IMR-90 (cell line): Measurements from ENCODE around the gene RAD51B. TPM values are rescaled to one million over a fixed set of nuclear protein-coding genes. Genes with fewer than 3 reads are reported as not detected.

Experiments
- ATAC-seq: fragments of 200-7000 bp; cut with Tn5 transposase; 2 replicates; pipeline ENCODE4 v1.9.1; 2020; ENCODE audit warnings: low read depth, mild to moderate bottlenecking, moderate library complexity
- BruUV-seq: library from RNA; stranded (reverse); fragments of 400-500 nt; replicated peaks from 2 replicates; lab custom pipeline; 2021; lab: Mats Ljungman, UMichigan
- CTCF ChIA-PET: fragments of 300-600 bp; formaldehyde crosslinking; extraction: SDS; loops from one replicate; lab custom pipeline; 2021; ENCODE audit warnings: antibody characterized with exemption; lab: Yijun Ruan, JAX
- POLR2A ChIA-PET: fragments of 300-600 bp; sonication (Branson Sonifier 250); formaldehyde crosslinking; loops from one replicate; lab custom pipeline; 2022; ENCODE audit warnings: antibody characterized with exemption; ENCODE audit not compliant: unreplicated experiment; lab: Charles Lee
- DNase-seq: peaks from one replicate; pipeline ENCODE4 v3.0.0; 2013
- H2AFZ ChIP-seq: replicated peaks from 2 replicates; pipeline ENCODE3; 2013; ENCODE audit warnings: low read length, mild to moderate bottlenecking; ENCODE audit not compliant: poor library complexity
- H2AK5ac ChIP-seq: 2 replicates; pipeline ENCODE4 v1.6.1; 2013; ENCODE audit warnings: low read depth, low read length, inconsistent platforms
- H2AK9ac ChIP-seq: replicated peaks from 2 replicates; pipeline ENCODE3; 2013; ENCODE audit warnings: mild to moderate bottlenecking, low read depth, low read length, moderate library complexity; ENCODE audit not compliant: poor library complexity
- H2BK120ac ChIP-seq: 2 replicates; pipeline ENCODE4 v1.6.1; 2013; ENCODE audit warnings: low read depth, low read length, inconsistent platforms
- H2BK15ac ChIP-seq: 3 replicates; pipeline ENCODE4 v1.6.1; 2013; ENCODE audit warnings: low read depth, low read length, inconsistent platforms
- H2BK20ac ChIP-seq: 2 replicates; pipeline ENCODE4 v1.6.1; 2013; ENCODE audit warnings: low read depth, mild to moderate bottlenecking, inconsistent platforms, low read length, moderate library complexity
- H2BK5ac ChIP-seq: 2 replicates; pipeline ENCODE4 v1.6.1; 2013; ENCODE audit warnings: mild to moderate bottlenecking, low read depth, low read length, inconsistent platforms; ENCODE audit not compliant: poor library complexity, severe bottlenecking
- H3K14ac ChIP-seq: replicated peaks from 2 replicates; pipeline ENCODE4 v1.6.1; 2013; ENCODE audit warnings: low read depth, low read length, inconsistent platforms
- H3K18ac ChIP-seq: 2 replicates; pipeline ENCODE4 v1.6.1; 2013; ENCODE audit warnings: low read depth, low read length, control low read depth
- H3K23ac ChIP-seq: 2 replicates; pipeline ENCODE4 v1.6.1; 2013; ENCODE audit warnings: low read depth, low read length, inconsistent platforms
- H3K27ac ChIP-seq: 2 replicates; pipeline ENCODE4 v1.5.1; 2013; ENCODE audit warnings: mild to moderate bottlenecking, control low read depth, low read length; ENCODE audit not compliant: insufficient read depth
- H3K27me3 ChIP-seq: 2 replicates; pipeline ENCODE4 v1.6.1; 2013; ENCODE audit warnings: low read length; ENCODE audit not compliant: control insufficient read depth, insufficient read depth
- H3K36me3 ChIP-seq: 2 replicates; pipeline ENCODE4 v1.6.1; 2013; ENCODE audit warnings: low read length, mixed read lengths; ENCODE audit not compliant: control insufficient read depth, insufficient read depth
- H3K4ac ChIP-seq: 2 replicates; pipeline ENCODE4 v1.6.1; 2013; ENCODE audit warnings: low read depth, low read length, inconsistent platforms
- H3K4me1 ChIP-seq: 2 replicates; pipeline ENCODE4 v1.6.1; 2013; ENCODE audit warnings: low read length, mixed read lengths; ENCODE audit not compliant: control insufficient read depth, insufficient read depth
- H3K4me2 ChIP-seq: 2 replicates; pipeline ENCODE4 v1.6.1; 2013; ENCODE audit warnings: low read depth, mild to moderate bottlenecking, control low read depth, low read length, moderate library complexity
- H3K4me3 ChIP-seq: 2 replicates; pipeline ENCODE4 v1.5.1; 2013; ENCODE audit warnings: low read depth, mild to moderate bottlenecking, control low read depth, low read length, moderate library complexity; ENCODE audit not compliant: insufficient read depth
- H3K56ac ChIP-seq: 2 replicates; pipeline ENCODE4 v1.6.1; 2013; ENCODE audit warnings: low read length, inconsistent platforms; ENCODE audit not compliant: insufficient read depth; ENCODE audit errors: extremely low read depth
- H3K79me1 ChIP-seq, 2 experiments: 2 replicates each; pipeline ENCODE4 v1.6.1; 2013; ENCODE audit warnings: low read length in 2 of 2, inconsistent platforms in 1 of 2, low read depth in 1 of 2
- H3K9ac ChIP-seq: 2 replicates; pipeline ENCODE4 v1.6.1; 2013; ENCODE audit warnings: low read depth, low read length, control low read depth
- H3K9me1 ChIP-seq: 2 replicates; pipeline ENCODE4 v1.6.1; 2013; ENCODE audit warnings: low read length, inconsistent platforms; ENCODE audit not compliant: insufficient read depth
- H3K9me3 ChIP-seq: 2 replicates; pipeline ENCODE4 v1.6.1; 2013; ENCODE audit warnings: low read length; ENCODE audit not compliant: control insufficient read depth, insufficient read depth
- H4K20me1 ChIP-seq: 2 replicates; pipeline ENCODE4 v1.6.1; 2013; ENCODE audit warnings: low read length, inconsistent platforms; ENCODE audit not compliant: insufficient read depth
- H4K5ac ChIP-seq: 2 replicates; pipeline ENCODE4 v1.6.1; 2013; ENCODE audit warnings: mild to moderate bottlenecking, low read depth, low read length, control low read depth
- H4K8ac ChIP-seq, 2 experiments: 2 replicates each; pipeline ENCODE4 v1.6.1; 2013; ENCODE audit warnings: low read depth in 2 of 2, low read length in 2 of 2, control low read depth in 1 of 2, inconsistent platforms in 1 of 2
- H4K91ac ChIP-seq: 2 replicates; pipeline ENCODE4 v1.6.1; 2013; ENCODE audit warnings: low read depth, low read length, inconsistent platforms; ENCODE audit not compliant: insufficient read depth
- BHLHE40 ChIP-seq: fragments of 150-350 bp; IDR thresholded peaks from 2 replicates; pipeline ENCODE4 v1.6.1; 2016; ENCODE audit warnings: mild to moderate bottlenecking, low read depth, low read length
- CEBPB ChIP-seq: IDR thresholded peaks from 2 replicates; pipeline ENCODE4 v1.6.1; 2012; ENCODE audit warnings: low read depth, low read length, improper control_type of control experiment
- CHD1 ChIP-seq: IDR thresholded peaks from 2 replicates; pipeline ENCODE4 v1.6.1; 2012; ENCODE audit warnings: low read depth, low read length, improper control_type of control experiment
- FOS ChIP-seq: fragments of 150-350 bp; IDR thresholded peaks from 2 replicates; pipeline ENCODE4 v1.6.1; 2016; ENCODE audit warnings: low read depth, low read length
- MAFK ChIP-seq: IDR thresholded peaks from 2 replicates; pipeline ENCODE4 v1.6.1; 2012; ENCODE audit warnings: low read depth, low read length, improper control_type of control experiment
- MAZ ChIP-seq: IDR thresholded peaks from 2 replicates; pipeline ENCODE4 v1.6.1; 2012; ENCODE audit warnings: low read depth, mild to moderate bottlenecking, low read length, improper control_type of control experiment, moderate library complexity, borderline replicate concordance
- MXI1 ChIP-seq: IDR thresholded peaks from 2 replicates; pipeline ENCODE4 v1.6.1; 2012; ENCODE audit warnings: low read depth, mild to moderate bottlenecking, low read length, moderate library complexity, borderline replicate concordance
- POLR2A ChIP-seq: IDR thresholded peaks from 2 replicates; pipeline ENCODE4 v1.6.1; 2012; ENCODE audit warnings: mild to moderate bottlenecking, low read depth, low read length
- RAD21 ChIP-seq: IDR thresholded peaks from 2 replicates; pipeline ENCODE4 v1.6.1; 2012; ENCODE audit warnings: low read length, improper control_type of control experiment
- RCOR1 ChIP-seq: IDR thresholded peaks from 2 replicates; pipeline ENCODE4 v1.6.1; 2012; ENCODE audit warnings: mild to moderate bottlenecking, low read length, improper control_type of control experiment; ENCODE audit not compliant: insufficient replicate concordance
- RFX5 ChIP-seq: IDR thresholded peaks from 2 replicates; pipeline ENCODE4 v1.8.0; 2012; ENCODE audit warnings: low read depth, mild to moderate bottlenecking, low read length, moderate library complexity
- SMC3 ChIP-seq: fragments of 150-350 bp; IDR thresholded peaks from 2 replicates; pipeline ENCODE4 v1.6.1; 2016; ENCODE audit warnings: low read depth, mild to moderate bottlenecking, antibody characterized with exemption, low read length, moderate library complexity
- WGBS, 2 experiments: methylation state at CpG; one replicate each; pipeline versions ENCODE4 v1.1.5 to v1.1.7; 2013; ENCODE audit warnings: missing lambda C conversion rate in 2 of 2; ENCODE audit not compliant: insufficient read length in 1 of 2; ENCODE audit errors: extremely low coverage in 2 of 2; 5-methylcytosine and 5-hydroxymethylcytosine counted together
- dilution Hi-C: fragments of 300-500 bp; cut with HindIII; formaldehyde crosslinking; loops from one replicate; pipeline ENCODE4 v1.14.3; 2018; ENCODE audit warnings: low sequenced_read_pairs; ENCODE audit not compliant: unreplicated experiment
- in situ Hi-C: fragments of 300-500 bp; cut with MboI; formaldehyde crosslinking; loops from 3 replicates; pipeline ENCODE4 v1.14.3; 2019; ENCODE audit warnings: low sequenced_read_pairs, inconsistent platforms, mixed read lengths
- intact Hi-C: fragments of 100-400 bp; cut with micrococcal nuclease; formaldehyde crosslinking; loops from 2 replicates; pipeline ENCODE4 v1.10.0; 2022
- polyA plus RNA-seq, 3 experiments: library from polyadenylated mRNA; depleted of rRNA; stranded (reverse); fragments of >200 nt; gene quantifications; 2 replicates each; pipeline ENCODE4 v1.2.3, GENCODE V29; 2012; ENCODE audit warnings: low replicate concordance in 1 of 3
- total RNA-seq: library from RNA; depleted of rRNA; stranded (reverse); fragments of >200 nt; gene quantifications from 2 replicates; pipeline ENCODE4 v1.2.3, GENCODE V29; 2012
- TF ChIP-seq, protein P1 (sequence below): fragments of 150-350 bp; IDR thresholded peaks from 2 replicates; pipeline ENCODE4 v1.6.1; 2017; ENCODE audit warnings: mild to moderate bottlenecking, antibody characterized with exemption, low read length, low read depth
- TF ChIP-seq, protein P2 (sequence below): conservative IDR thresholded peaks from 2 replicates; pipeline ENCODE4 v1.5.1; 2012; ENCODE audit warnings: mild to moderate bottlenecking, low read depth, low read length, improper control_type of control experiment
- TF ChIP-seq, protein P3 (sequence below): fragments of 150-350 bp; IDR thresholded peaks from 2 replicates; pipeline ENCODE4 v1.6.1; 2016; ENCODE audit warnings: low read depth, mild to moderate bottlenecking, low read length, moderate library complexity, borderline replicate concordance

Gene RAD51B
- total and polyA plus RNA-seq, 2 of the 4 experiments (the other 2 are of a cell fraction), result 5.1 to 18.8 TPM

DNA sequence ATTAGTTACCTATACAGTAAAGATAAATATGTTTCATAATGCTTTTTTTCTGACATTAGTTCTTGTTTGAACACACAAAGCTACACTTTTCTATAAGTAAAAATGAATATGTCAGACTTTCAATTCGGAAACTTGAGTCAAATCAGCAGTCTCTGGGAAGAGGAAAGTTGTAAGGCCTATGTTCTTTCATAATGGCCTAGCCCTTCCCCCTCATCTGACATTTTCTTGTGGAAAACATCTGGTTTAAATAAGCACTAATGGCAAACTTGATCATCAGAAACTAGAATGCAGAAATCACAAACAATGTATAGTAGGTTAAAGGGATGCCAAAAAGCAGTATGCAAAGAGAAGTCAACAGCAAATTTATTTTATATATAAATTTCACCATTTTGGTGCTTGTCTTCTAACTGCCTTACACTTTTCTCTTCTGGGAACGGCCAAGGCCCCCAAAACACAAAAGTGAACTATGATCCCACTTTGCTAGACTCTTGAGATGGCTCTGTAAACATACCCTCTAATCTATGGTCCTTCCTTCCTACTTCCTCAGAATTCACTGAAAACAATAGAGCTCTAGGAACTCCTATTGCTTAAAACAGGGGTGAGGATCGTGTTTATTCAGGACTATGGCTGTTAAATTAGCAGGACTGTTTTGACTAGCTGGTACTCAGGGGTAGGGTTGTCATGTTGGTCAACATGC is 444.1 kb downstream of the RAD51B start:
- H4K5ac ChIP-seq, result 0 out of 2 replicates have a peak overlapping the region, but pooled peaks have one; percentile 42
- in situ Hi-C loops (no loop called here), dilution Hi-C loops (no loop called here), intact Hi-C loops (no loop called here)
- H3K56ac ChIP-seq, result no peak overlapping the region
- ChIA-PET POLR2A (interaction anchor here (0.6 kb wide), 1 partner anchor 32 kb away, joined by 3 read pairs; no protein-coding TSS in a partner anchor), CTCF (no interaction called here)
- H3K27me3 ChIP-seq, result no peaks in the 10 kb centered on the region
- no peak overlapping the region for H3K27ac ChIP-seq
- H2BK120ac ChIP-seq, result no peak overlapping the region
- no peak overlapping the region for H2AFZ ChIP-seq
- no peak overlapping the region for H3K9ac ChIP-seq
- H3K23ac ChIP-seq, result no peak overlapping the region
- no peaks in the 10 kb centered on the region for H3K36me3 ChIP-seq
- H2BK5ac ChIP-seq, result no peak overlapping the region
- no peaks in the 10 kb centered on the region for H3K9me1 ChIP-seq
- peak overlapping the region; percentile 29; the same call in 1 of the 2 replicates for H3K14ac ChIP-seq
- peaks cover 5% of the 10 kb centered on the region; the same call in 1 of the 2 replicates for H3K4me1 ChIP-seq
- H4K20me1 ChIP-seq, result no peaks in the 10 kb centered on the region
- H3K18ac ChIP-seq, result peak overlapping the region; percentile 47
- no peak overlapping the region; a peak in 1 of 4 replicates for H4K8ac ChIP-seq
- H2BK15ac ChIP-seq, result no peak overlapping the region
- H2AK9ac ChIP-seq, result no peak overlapping the region
- H2AK5ac ChIP-seq, result no peak overlapping the region
- DNase-seq, result peak; percentile 53
- H3K79me1 ChIP-seq, result no peaks in the 10 kb centered on the region
- H3K4ac ChIP-seq, result peak overlapping the region; percentile 16; the same call in 1 of the 2 replicates
- H3K4me2 ChIP-seq, result no peak overlapping the region
- WGBS, 2 experiments, result no CpG with 5 or more reads among the region's 3 CpGs
- H4K91ac ChIP-seq, result no peak overlapping the region
- no peaks in the 10 kb centered on the region for H3K9me3 ChIP-seq
- peak; percentile 29 for ATAC-seq
- H3K4me3 ChIP-seq, result no peak overlapping the region
- no TSS peak for BruUV-seq
- no peak overlapping the region for H2BK20ac ChIP-seq
- TF ChIP-seq SMC3 (no peak), CEBPB (no peak), RCOR1 (no peak), MAZ (no peak), RFX5 (no peak), CHD1 (no peak), POLR2A (no peak), BHLHE40 (no peak), RAD21 (no peak), MXI1 (no peak), MAFK (no peak), FOS (no peak)
- TF ChIP-seq, protein P1, sequence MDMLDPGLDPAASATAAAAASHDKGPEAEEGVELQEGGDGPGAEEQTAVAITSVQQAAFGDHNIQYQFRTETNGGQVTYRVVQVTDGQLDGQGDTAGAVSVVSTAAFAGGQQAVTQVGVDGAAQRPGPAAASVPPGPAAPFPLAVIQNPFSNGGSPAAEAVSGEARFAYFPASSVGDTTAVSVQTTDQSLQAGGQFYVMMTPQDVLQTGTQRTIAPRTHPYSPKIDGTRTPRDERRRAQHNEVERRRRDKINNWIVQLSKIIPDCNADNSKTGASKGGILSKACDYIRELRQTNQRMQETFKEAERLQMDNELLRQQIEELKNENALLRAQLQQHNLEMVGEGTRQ, result no peak
- TF ChIP-seq, protein P2, sequence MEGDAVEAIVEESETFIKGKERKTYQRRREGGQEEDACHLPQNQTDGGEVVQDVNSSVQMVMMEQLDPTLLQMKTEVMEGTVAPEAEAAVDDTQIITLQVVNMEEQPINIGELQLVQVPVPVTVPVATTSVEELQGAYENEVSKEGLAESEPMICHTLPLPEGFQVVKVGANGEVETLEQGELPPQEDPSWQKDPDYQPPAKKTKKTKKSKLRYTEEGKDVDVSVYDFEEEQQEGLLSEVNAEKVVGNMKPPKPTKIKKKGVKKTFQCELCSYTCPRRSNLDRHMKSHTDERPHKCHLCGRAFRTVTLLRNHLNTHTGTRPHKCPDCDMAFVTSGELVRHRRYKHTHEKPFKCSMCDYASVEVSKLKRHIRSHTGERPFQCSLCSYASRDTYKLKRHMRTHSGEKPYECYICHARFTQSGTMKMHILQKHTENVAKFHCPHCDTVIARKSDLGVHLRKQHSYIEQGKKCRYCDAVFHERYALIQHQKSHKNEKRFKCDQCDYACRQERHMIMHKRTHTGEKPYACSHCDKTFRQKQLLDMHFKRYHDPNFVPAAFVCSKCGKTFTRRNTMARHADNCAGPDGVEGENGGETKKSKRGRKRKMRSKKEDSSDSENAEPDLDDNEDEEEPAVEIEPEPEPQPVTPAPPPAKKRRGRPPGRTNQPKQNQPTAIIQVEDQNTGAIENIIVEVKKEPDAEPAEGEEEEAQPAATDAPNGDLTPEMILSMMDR, result no peak
- TF ChIP-seq, protein P3, sequence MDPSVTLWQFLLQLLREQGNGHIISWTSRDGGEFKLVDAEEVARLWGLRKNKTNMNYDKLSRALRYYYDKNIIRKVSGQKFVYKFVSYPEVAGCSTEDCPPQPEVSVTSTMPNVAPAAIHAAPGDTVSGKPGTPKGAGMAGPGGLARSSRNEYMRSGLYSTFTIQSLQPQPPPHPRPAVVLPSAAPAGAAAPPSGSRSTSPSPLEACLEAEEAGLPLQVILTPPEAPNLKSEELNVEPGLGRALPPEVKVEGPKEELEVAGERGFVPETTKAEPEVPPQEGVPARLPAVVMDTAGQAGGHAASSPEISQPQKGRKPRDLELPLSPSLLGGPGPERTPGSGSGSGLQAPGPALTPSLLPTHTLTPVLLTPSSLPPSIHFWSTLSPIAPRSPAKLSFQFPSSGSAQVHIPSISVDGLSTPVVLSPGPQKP, result no peak
